GM19023 (cell line): ENCODE results near the gene URB1.
"Not testable (repeated sequence)": the region's sequence is repeated elsewhere in the genome, so short reads cannot be mapped to it uniquely, and the experiment has no call there.

Source experiments
- ATAC-seq: cut with Tn5 transposase; IDR thresholded peaks from one replicate; pipeline ENCODE4 v1.9.1; 2021; ENCODE audit warnings: mild to moderate bottlenecking, moderate library complexity; ENCODE audit not compliant: unreplicated experiment

URB1 gene

DNA sequence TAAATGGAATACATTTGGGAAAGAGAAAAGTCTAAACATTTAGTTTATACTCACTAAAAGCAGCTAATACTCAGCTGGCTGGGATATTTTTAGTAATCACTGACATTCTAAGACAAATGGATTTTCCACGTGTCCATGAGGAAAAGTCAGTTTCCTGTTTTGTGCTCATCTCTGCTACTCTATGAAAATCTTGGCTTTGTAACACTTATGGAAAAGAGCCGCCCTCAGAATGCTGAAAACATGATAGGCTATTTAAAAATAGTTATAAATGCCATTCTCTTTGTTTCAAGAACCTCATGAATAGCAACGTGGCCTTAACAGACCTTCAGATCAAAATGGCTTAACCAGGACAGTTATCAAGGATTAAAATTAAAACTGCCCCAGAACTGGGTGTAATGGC is 64.2 kb downstream of the URB1 start:
- ATAC-seq: no peak

GRCh38 chr21:32325706-32326105 is 67.1 kb downstream of the URB1 start:
- no peak for ATAC-seq

DNA sequence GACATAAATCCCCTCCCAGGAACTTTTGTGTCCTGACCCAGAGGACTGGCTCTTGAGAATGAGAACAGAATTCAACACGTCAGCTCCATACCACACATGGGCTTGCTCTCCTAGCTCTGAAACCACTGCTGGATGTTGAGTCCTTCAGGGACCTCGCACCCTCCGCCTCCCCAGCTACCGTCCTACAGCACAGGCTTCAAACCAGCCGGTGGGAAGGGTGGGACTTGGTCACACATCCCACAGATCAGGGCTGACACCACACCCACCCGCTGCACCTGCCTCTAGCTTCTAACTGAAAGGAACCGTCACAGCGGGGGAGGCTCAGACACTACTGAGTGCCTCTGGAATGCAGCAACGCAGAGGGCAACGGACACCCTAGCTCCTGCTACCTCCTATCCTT is 70.1 kb downstream of the URB1 start:
- no peak for ATAC-seq

DNA sequence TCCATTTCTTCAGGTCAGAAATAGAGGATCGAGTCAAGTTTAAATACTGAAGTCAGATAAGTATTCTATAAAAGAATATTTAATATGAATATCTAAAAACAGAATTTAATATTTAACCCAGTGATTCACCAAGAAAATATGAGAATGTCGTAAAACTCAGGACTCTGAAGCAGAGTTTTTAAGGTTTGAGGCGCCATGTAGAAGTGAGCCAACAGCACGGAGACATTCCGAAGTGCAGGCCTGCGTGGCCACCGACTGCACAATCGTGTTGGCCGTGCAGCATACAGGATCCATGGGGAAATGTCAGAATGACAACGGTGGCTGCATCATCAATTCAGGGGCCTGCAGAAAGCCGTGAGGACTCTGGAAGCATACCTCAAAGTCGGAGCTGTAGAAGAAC is 70.7 kb downstream of the URB1 start:
- no peak for ATAC-seq

DNA sequence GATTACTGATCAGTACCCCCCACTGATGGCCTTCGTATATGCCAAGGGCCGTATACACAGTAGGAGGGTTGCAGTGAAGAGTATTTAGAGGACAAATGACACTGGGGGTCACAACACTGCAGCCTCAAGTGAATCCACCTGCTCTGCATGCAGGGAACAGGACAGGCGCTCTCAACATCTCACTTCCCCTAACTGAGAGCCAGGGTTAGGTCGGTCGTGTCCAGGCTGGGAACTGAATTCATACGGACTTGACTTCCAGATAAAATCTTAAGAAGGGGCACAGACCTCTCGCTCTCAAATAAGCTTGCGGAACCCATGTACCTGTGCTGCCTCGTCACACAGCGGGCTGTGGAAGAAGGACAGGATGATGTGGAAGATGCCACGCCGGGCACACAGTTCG is 71.3 kb downstream of the URB1 start:
- no peak for ATAC-seq

GRCh38 chr21:32320726-32321125 is 72.1 kb downstream of the URB1 start:
- no peak for ATAC-seq

- no peak for ATAC-seq
These were observed 72.8 kb downstream of the URB1 start for GRCh38 chr21:32320059-32320458.

GRCh38 chr21:32319012-32319411 is 73.8 kb downstream of the URB1 start:
- ATAC-seq: no peak

DNA sequence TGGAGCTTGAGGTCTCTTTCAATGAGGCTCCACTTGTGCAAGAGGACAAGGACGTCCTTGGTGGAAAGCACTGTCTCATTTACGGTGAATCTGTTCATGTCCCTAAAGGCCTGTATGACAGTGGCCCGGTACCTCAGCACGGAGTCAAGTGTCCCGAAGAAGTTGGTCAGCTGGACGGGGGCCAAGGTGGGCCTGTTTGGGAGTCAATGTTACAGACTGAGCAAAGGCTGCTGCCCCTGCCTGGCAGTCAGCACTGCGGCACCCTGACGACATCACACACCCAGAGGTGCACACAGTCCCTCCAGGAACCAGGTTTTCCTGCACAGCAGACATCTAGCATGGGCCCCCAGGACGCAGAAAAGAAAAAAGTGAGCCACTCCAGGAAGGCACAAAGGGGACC is 75.1 kb downstream of the URB1 start:
- no peak for ATAC-seq

GRCh38 chr21:32316361-32317215 is 76.2 kb downstream of the URB1 start:
- ATAC-seq: no peak

DNA sequence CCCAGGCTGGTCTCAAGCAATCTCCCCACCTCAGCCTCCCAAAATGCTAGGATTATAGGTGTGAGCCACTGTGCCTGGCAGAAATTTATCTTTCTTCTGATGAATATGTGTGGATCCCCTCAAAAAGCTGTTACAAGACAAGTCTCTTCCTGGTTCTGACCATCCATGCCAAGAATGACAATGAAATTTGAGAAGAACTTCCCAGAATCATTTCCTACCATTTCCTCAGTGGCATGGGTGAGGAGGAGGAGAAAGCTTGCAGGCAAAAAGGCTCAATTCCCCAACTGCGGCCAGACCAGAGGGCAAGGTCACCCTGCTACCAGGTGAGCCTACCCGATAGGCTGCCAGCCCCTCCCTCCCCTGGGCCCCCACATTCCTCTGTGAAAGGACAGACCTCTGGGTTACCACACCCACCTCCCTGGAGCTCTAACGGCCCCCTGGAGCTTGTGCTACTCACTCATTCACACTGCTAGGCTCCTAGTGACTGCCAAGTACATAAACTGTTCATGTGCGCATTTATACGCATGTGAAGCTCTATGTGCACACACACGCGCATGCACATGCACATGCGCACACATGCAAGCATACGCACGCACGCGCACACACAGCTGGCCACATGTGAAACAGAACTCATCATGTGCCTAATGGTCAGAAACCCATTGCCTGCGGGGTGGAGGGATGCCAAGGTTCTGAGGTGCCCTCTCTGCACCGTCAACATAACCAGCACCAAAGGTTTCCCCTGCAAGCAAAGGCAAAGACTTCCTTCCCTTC is 77.1 kb downstream of the URB1 start:
- ATAC-seq: no peak

DNA sequence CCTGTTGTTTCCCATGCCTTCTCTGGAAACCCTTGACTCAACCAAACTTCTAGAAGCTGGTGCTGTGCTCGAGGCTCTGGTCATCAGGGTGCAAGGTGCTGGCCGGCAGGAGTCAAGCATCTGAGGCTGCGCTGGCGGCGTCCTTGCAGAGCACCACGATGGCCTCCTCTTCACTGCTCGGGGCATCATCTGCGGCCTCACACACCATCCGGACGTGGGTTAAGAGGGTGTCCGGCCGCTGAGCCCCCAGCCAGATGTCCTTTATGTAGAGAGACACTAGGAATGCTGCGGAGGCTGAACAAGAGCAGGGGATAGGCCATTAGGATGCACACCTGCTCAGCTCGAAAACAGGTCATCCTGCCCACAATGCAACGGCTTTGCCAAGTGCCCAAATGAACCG is 78.0 kb downstream of the URB1 start:
- ATAC-seq: no peak

- ATAC-seq: no peak
These were observed 79.8 kb downstream of the URB1 start for GRCh38 chr21:32312976-32313375.

DNA sequence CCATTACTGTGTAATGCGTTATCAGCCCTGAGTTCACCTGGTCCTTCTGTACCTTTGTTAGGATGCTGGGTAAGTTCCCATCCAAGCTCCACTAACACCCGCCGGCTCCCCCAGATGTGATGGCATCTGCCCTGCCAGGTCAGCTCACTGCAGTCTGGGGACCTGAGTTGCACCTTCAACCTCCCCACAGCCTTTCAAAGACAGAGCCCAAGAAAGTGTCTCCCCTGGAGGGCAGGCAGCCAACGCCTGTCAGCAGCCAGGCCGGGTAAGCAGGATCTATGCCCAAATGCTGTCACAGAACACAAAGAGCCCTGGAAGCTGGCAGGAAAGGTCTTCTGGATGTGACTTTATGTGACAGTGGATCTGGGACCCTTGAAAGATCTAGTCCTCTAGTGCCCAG is 80.5 kb downstream of the URB1 start:
- ATAC-seq: no peak

- no peak for ATAC-seq
These were observed 81.2 kb downstream of the URB1 start for GRCh38 chr21:32311621-32312020.

- ATAC-seq: not testable (repeated sequence)
These were observed 81.8 kb downstream of the URB1 start for GRCh38 chr21:32310976-32311375.

GRCh38 chr21:32309906-32310460 is 82.8 kb downstream of the URB1 start:
- no peak for ATAC-seq

GRCh38 chr21:32308696-32309095 is 84.1 kb downstream of the URB1 start:
- no peak for ATAC-seq

DNA sequence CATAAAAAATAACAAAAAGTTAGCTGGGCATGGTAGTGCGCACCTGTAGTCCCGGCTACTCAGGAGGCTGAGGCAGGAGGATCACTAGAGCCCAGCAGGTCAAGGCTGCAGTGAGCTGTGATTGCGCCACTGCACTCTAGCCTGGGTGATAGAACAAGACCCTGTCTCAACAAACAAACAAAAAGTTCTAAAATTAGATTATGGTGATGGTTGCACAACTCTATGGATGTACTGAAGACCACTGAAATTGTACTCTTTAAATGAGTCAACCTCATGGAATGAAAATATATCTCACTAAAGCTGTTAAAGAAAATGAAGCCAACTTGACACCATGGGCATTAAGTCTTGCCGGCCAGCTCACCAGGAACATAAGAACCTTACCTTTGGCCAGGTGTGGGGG is 85.1 kb downstream of the URB1 start:
- no peak for ATAC-seq

GRCh38 chr21:32306021-32306780 is 86.6 kb downstream of the URB1 start:
- no peak for ATAC-seq

DNA sequence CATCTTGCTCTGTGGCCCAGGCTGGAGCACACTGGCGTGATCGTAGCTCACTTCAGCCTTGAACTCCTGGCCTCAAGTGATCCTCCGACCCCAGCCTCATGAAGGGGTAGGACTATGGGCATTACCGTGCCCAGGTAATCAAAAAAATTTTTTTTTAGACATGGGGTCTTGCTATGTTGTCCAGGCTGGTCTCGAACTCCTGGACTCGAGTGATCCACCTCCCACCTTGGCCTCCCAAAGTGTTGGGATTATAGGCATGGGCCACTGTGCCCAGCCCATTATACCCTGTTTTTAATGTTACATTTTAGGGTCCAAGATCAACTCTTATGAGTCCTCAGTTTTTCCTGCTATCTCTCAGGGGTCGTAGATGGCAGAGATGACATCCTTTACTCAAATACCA is 87.8 kb downstream of the URB1 start:
- ATAC-seq: no peak
